A549 (cell line): ENCODE results near the gene DOCK6. TPM values are rescaled to one million over a fixed set of nuclear protein-coding genes. Genes with fewer than 3 reads are reported as not detected.

Source experiments
- ATAC-seq, 2 experiments: fragments of 200-7000 bp in 1 of 2; fragments of >200 bp in 1 of 2; cut with Nextera tagmentation in 1 of 2; cut with Tn5 transposase in 1 of 2; 3 replicates each; pipeline versions ENCODE4 v1.8.0 to v1.9.1; 2018 to 2020; ENCODE audit warnings: mild to moderate bottlenecking in 1 of 2, moderate library complexity in 1 of 2
- CTCF ChIA-PET: fragments of 300-600 bp; sonication (Branson Sonifier 250); formaldehyde crosslinking; extraction: SDS; loops from one replicate; lab custom pipeline; 2021; ENCODE audit warnings: antibody characterized with exemption, inconsistent platforms; lab: Yijun Ruan, JAX
- POLR2A ChIA-PET: fragments of 350-600 bp; formaldehyde crosslinking; extraction: SDS; loops from one replicate; lab custom pipeline; 2021; ENCODE audit warnings: antibody characterized with exemption, inconsistent platforms; lab: Yijun Ruan, JAX
- DNase-seq, 2 experiments: peaks; one replicate each; pipeline versions ENCODE4 v3.0.0 to v3.0.0-alpha.2; 2011 to 2016; ENCODE audit warnings: low read depth in 1 of 2, low spot score in 1 of 2
- FAIRE-seq: peaks from 2 replicates; lab custom pipeline; 2011; peaks lifted over from hg19 to GRCh38; lab: Jason Lieb, UNC
- H3K27ac ChIP-seq, 2 experiments: fragments of >200 bp; sonication (Bioruptor Twin); formaldehyde crosslinking; 3 replicates each; pipeline ENCODE4 v1.5.1; 2016 to 2017
- H3K4me1 ChIP-seq: fragments of >200 bp; sonication (Bioruptor Twin); formaldehyde crosslinking; 3 replicates; pipeline ENCODE4 v1.6.1; 2016
- H3K4me2 ChIP-seq: fragments of >200 bp; sonication (Bioruptor Twin); formaldehyde crosslinking; 3 replicates; pipeline ENCODE4 v1.6.1; 2016
- H3K4me3 ChIP-seq: fragments of >200 bp; sonication (Bioruptor Twin); formaldehyde crosslinking; 3 replicates; pipeline ENCODE4 v1.5.1; 2016
- H3K9me3 ChIP-seq: fragments of >200 bp; sonication (Bioruptor Twin); formaldehyde crosslinking; 3 replicates; pipeline ENCODE4 v1.6.1; 2016
- CHD2 ChIP-seq: fragments of 150-350 bp; IDR thresholded peaks from 2 replicates; pipeline ENCODE4 v1.6.1; 2014; ENCODE audit warnings: low read length; ENCODE audit not compliant: partially characterized antibody
- CHD4 ChIP-seq: fragments of 200-600 bp; sonication (generic); IDR thresholded peaks from 2 replicates; pipeline ENCODE4 v1.6.1; 2016; ENCODE audit warnings: antibody characterized with exemption, mild to moderate bottlenecking, borderline replicate concordance
- EHMT2 ChIP-seq: fragments of 200-600 bp; sonication (generic); IDR thresholded peaks from 2 replicates; pipeline ENCODE4 v1.6.1; 2016; ENCODE audit warnings: antibody characterized with exemption, low read depth, mild to moderate bottlenecking, moderate library complexity
- ELK1 ChIP-seq: fragments of 150-350 bp; IDR thresholded peaks from 2 replicates; pipeline ENCODE4 v1.6.1; 2014; ENCODE audit warnings: low read depth, mild to moderate bottlenecking, low read length
- ESRRA ChIP-seq: fragments of 150-350 bp; IDR thresholded peaks from 2 replicates; pipeline ENCODE4 v1.6.1; 2014; ENCODE audit warnings: mild to moderate bottlenecking, low read length, borderline replicate concordance
- GATA3 ChIP-seq: IDR thresholded peaks from 2 replicates; pipeline ENCODE4 v1.6.1; 2012; ENCODE audit warnings: borderline replicate concordance
- HES2 ChIP-seq: fragments of >200 bp; sonication (Bioruptor Twin); formaldehyde crosslinking; IDR thresholded peaks from 2 replicates; pipeline ENCODE4 v1.6.1; 2016
- HEYL ChIP-seq: fragments of 250-450 bp; sonication (Bioruptor Pico); IDR thresholded peaks from 2 replicates; pipeline ENCODE4 v1.8.0; 2021; ENCODE audit warnings: mild to moderate bottlenecking, moderate library complexity
- HOXB13 ChIP-seq: fragments of 250-450 bp; sonication (Bioruptor Pico); IDR thresholded peaks from 2 replicates; pipeline ENCODE4 v1.5.0; 2020; ENCODE audit warnings: low read depth, mild to moderate bottlenecking, moderate library complexity
- JUNB ChIP-seq: fragments of >200 bp; sonication (Bioruptor Twin); formaldehyde crosslinking; IDR thresholded peaks from 2 replicates; pipeline ENCODE4 v1.6.1; 2016
- KDM1A ChIP-seq: fragments of 200-600 bp; sonication (generic); IDR thresholded peaks from 2 replicates; pipeline ENCODE4 v1.6.1; 2016; ENCODE audit warnings: low read depth, mild to moderate bottlenecking
- NPAS2 ChIP-seq: fragments of 250-450 bp; sonication (Bioruptor Pico); IDR thresholded peaks from 2 replicates; pipeline ENCODE4 v1.8.0; 2022; ENCODE audit warnings: mild to moderate bottlenecking, moderate library complexity, borderline replicate concordance
- RAD21 ChIP-seq, 2 experiments: fragments of >200 bp in 1 of 2; sonication (Bioruptor Twin) in 1 of 2; formaldehyde crosslinking in 1 of 2; IDR thresholded peaks in 1 of 2; conservative IDR thresholded peaks in 1 of 2; 2 replicates in 1 of 2; 3 replicates in 1 of 2; pipeline ENCODE4 v1.6.1; 2012 to 2018; ENCODE audit warnings: inconsistent platforms in 1 of 2
- RCOR1 ChIP-seq: fragments of 150-350 bp; IDR thresholded peaks from 2 replicates; pipeline ENCODE4 v1.6.1; 2014; ENCODE audit warnings: antibody characterized with exemption, low read length, low read depth
- RFX5 ChIP-seq: fragments of 450-650 bp; IDR thresholded peaks from 2 replicates; pipeline ENCODE4 v1.7.1; 2014; ENCODE audit warnings: antibody characterized with exemption, mild to moderate bottlenecking, moderate library complexity
- USF2 ChIP-seq: fragments of 450-650 bp; IDR thresholded peaks from 2 replicates; pipeline ENCODE4 v1.6.1; 2014; ENCODE audit warnings: antibody characterized with exemption
- ZC3H11A ChIP-seq: fragments of 450-650 bp; IDR thresholded peaks from 2 replicates; pipeline ENCODE4 v1.6.1; 2014; ENCODE audit warnings: antibody characterized with exemption, mild to moderate bottlenecking
- ZFP36 ChIP-seq: fragments of 450-650 bp; IDR thresholded peaks from 2 replicates; pipeline ENCODE4 v1.6.1; 2014; ENCODE audit warnings: borderline replicate concordance; ENCODE audit not compliant: partially characterized antibody
- ZSCAN20 ChIP-seq: fragments of 250-450 bp; sonication (Bioruptor Pico); IDR thresholded peaks from 2 replicates; pipeline ENCODE4 v1.8.0; 2022; ENCODE audit warnings: mild to moderate bottlenecking, moderate library complexity
- WGBS: methylation state at CpG from one replicate; pipeline ENCODE4 v1.1.6; 2017; ENCODE audit errors: missing lambda C conversion rate; 5-methylcytosine and 5-hydroxymethylcytosine counted together
- polyA plus RNA-seq, 4 experiments: library from polyadenylated mRNA; depleted of rRNA in 3 of 4; stranded (reverse); fragments of >200 nt; fragmentation: RNase III in 1 of 4; extraction: RNeasy Plus Mini Kit Qiagen cat#74134 plus additional on column Dnase treatment in 1 of 4; gene quantifications; 2 replicates in 3 of 4; 3 replicates in 1 of 4; pipeline ENCODE4 v1.2.3, GENCODE V29; 2011 to 2017
- TF ChIP-seq, protein P1 (sequence below): fragments of >200 bp; sonication (Bioruptor Twin); formaldehyde crosslinking; IDR thresholded peaks from 3 replicates; pipeline ENCODE4 v1.5.1; 2016

The DOCK6 gene
- polyA plus RNA-seq, 2 of the 4 experiments (the other 2 are of a cell fraction), result 7.6 to 8.0 TPM

- 40% methylated on average over 16 of the region's 47 CpGs for WGBS
- peak; percentile 76; the same call in 1 of the 2 replicates for TF ChIP-seq KDM1A
- no peak for TF ChIP-seq HEYL (CRISPR knock-in tag)
- no peak for FAIRE-seq
- no peaks in the 10 kb centered on the region for H3K9me3 ChIP-seq
- POLR2A ChIA-PET, result no interaction called here
- peak overlapping the region; percentile 66 for H3K4me3 ChIP-seq
- H3K4me1 ChIP-seq, result peaks cover 34% of the 10 kb centered on the region
- CTCF ChIA-PET, result interaction anchor here (6.4 kb wide), 1 partner anchor 59 kb away, joined by 40 read pairs; no protein-coding TSS in a partner anchor
- peak overlapping the region; percentile 92 to 98 for H3K27ac ChIP-seq
- DNase-seq, result peak in 1 of 2 experiments; percentile 29
- peak overlapping the region; percentile 78 for H3K4me2 ChIP-seq
- peak; percentile 50 to 69; a peak in 5 of 6 replicates for ATAC-seq
Observed at GRCh38 chr19:11196406-11197287, 65.7 kb downstream of the DOCK6 start.

- peak overlapping the region; percentile 78 for H3K4me2 ChIP-seq
- no peak for FAIRE-seq
Observed at GRCh38 chr19:11195681-11196080, 66.6 kb downstream of the DOCK6 start.

More at GRCh38 chr19:11195681-11196080, 66.6 kb downstream of the DOCK6 start:
- TF ChIP-seq ZFP36, result no peak
- TF ChIP-seq USF2, result no peak
- no peak for TF ChIP-seq EHMT2
- no peak for TF ChIP-seq RAD21 (conservative IDR thresholded peaks at IDR 0.05 in 1 of 2, IDR thresholded peaks at IDR 0.05 in 1 of 2)
- no peak for TF ChIP-seq HOXB13 (CRISPR knock-in tag)
- no peak for TF ChIP-seq HEYL (CRISPR knock-in tag)
- TF ChIP-seq ZC3H11A, result no peak
- TF ChIP-seq JUNB, result no peak
- no peak for TF ChIP-seq ESRRA
- no peak for TF ChIP-seq HES2
- TF ChIP-seq, protein P1, sequence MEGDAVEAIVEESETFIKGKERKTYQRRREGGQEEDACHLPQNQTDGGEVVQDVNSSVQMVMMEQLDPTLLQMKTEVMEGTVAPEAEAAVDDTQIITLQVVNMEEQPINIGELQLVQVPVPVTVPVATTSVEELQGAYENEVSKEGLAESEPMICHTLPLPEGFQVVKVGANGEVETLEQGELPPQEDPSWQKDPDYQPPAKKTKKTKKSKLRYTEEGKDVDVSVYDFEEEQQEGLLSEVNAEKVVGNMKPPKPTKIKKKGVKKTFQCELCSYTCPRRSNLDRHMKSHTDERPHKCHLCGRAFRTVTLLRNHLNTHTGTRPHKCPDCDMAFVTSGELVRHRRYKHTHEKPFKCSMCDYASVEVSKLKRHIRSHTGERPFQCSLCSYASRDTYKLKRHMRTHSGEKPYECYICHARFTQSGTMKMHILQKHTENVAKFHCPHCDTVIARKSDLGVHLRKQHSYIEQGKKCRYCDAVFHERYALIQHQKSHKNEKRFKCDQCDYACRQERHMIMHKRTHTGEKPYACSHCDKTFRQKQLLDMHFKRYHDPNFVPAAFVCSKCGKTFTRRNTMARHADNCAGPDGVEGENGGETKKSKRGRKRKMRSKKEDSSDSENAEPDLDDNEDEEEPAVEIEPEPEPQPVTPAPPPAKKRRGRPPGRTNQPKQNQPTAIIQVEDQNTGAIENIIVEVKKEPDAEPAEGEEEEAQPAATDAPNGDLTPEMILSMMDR, result no peak
- no peak for TF ChIP-seq RCOR1
- no peak for TF ChIP-seq GATA3
- no peak for TF ChIP-seq CHD2
- no peak for TF ChIP-seq RFX5
- TF ChIP-seq NPAS2 (CRISPR knock-in tag), result no peak
- TF ChIP-seq ELK1, result no peak
- TF ChIP-seq ZSCAN20 (CRISPR knock-in tag), result no peak
- no peak for TF ChIP-seq CHD4
- Histone ChIP-seq H3K4me3 (no peak overlapping the region), H3K27ac (peak overlapping the region; percentile 27 to 67; a peak in 2 of 6 replicates), H3K4me1 (peaks cover 39% of the 10 kb centered on the region), H3K9me3 (no peaks in the 10 kb centered on the region)
- DNase-seq (no peak), ATAC-seq (no peak)
- ChIA-PET POLR2A (no interaction called here), CTCF (no interaction called here)
- WGBS, result 87% methylated on average over 10 of the region's 12 CpGs
